Chondrocyte (in vitro differentiated cells): ENCODE data around the gene EDEM3. TPM values are rescaled to one million over a fixed set of nuclear protein-coding genes. Genes with fewer than 3 reads are reported as not detected.
A peak's percentile ranks its signal among the peaks of the same experiment; 100 is the strongest.

ENCODE experiments used
- DNase-seq: peaks from one replicate; pipeline ENCODE4 v3.0.0; 2021; ENCODE audit warnings: mixed read lengths, low spot score
- H3K27ac Mint-ChIP-seq: one replicate; pipeline ENCODE4 v1.8.0; 2021; ENCODE audit warnings: mild to moderate bottlenecking, moderate library complexity, mixed read lengths; ENCODE audit not compliant: unreplicated experiment
- H3K27me3 Mint-ChIP-seq: 2 replicates; pipeline ENCODE4 v1.8.0; 2021; ENCODE audit warnings: low read depth, mixed read lengths
- H3K36me3 Mint-ChIP-seq: 2 replicates; pipeline ENCODE4 v1.8.0; 2021; ENCODE audit warnings: low read depth, mixed read lengths
- H3K4me1 Mint-ChIP-seq: 2 replicates; pipeline ENCODE4 v1.8.0; 2021; ENCODE audit warnings: low read depth, mild to moderate bottlenecking, mixed read lengths
- H3K4me3 Mint-ChIP-seq: one replicate; pipeline ENCODE4 v1.8.0; 2021; ENCODE audit warnings: mild to moderate bottlenecking, moderate library complexity, mixed read lengths; ENCODE audit not compliant: unreplicated experiment
- H3K9me3 Mint-ChIP-seq: 2 replicates; pipeline ENCODE4 v1.8.0; 2021; ENCODE audit warnings: low read depth, mixed read lengths
- total RNA-seq: library from RNA; stranded (reverse); gene quantifications from 3 replicates; pipeline ENCODE4 v1.2.1, GENCODE V29; 2021
- TF ChIP-seq, protein P1 (sequence below): fragments of 200-600 bp; sonication (generic); IDR thresholded peaks from 2 replicates; pipeline ENCODE4 v1.5.0; 2021; ENCODE audit warnings: antibody characterized with exemption, mild to moderate bottlenecking, moderate library complexity

Gene EDEM3
- total RNA-seq, 1 donor from 2014 or later = 31.6 TPM

DNA sequence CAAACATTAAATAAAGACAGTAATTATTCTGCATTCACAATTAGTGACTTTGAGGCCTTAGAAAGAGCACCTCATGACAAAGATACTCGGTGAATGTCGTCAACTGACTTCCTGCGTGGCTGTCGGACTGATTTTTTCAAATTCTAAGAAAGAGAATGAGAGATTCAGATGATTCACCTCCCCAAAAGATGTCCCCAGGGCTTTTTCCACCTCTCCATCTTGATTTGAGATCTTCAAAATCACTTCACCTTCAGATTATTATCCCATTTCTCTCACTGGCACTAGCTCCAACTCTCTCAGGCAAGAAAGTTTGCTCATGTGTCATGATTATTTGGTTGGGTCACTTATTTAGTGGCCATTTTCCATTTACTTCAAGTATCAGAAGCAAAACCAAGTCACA lies 5.0 kb upstream of the EDEM3 start:
- no peak for DNase-seq
- H3K9me3 Mint-ChIP-seq = no peaks in the 10 kb centered on the region
- H3K27me3 Mint-ChIP-seq = peaks cover 2% of the 10 kb centered on the region
- H3K4me3 Mint-ChIP-seq = no peak overlapping the region
- H3K4me1 Mint-ChIP-seq = peaks cover 13% of the 10 kb centered on the region
- no peak overlapping the region for H3K27ac Mint-ChIP-seq
- H3K36me3 Mint-ChIP-seq = peaks cover 1% of the 10 kb centered on the region
- TF ChIP-seq, protein P1, sequence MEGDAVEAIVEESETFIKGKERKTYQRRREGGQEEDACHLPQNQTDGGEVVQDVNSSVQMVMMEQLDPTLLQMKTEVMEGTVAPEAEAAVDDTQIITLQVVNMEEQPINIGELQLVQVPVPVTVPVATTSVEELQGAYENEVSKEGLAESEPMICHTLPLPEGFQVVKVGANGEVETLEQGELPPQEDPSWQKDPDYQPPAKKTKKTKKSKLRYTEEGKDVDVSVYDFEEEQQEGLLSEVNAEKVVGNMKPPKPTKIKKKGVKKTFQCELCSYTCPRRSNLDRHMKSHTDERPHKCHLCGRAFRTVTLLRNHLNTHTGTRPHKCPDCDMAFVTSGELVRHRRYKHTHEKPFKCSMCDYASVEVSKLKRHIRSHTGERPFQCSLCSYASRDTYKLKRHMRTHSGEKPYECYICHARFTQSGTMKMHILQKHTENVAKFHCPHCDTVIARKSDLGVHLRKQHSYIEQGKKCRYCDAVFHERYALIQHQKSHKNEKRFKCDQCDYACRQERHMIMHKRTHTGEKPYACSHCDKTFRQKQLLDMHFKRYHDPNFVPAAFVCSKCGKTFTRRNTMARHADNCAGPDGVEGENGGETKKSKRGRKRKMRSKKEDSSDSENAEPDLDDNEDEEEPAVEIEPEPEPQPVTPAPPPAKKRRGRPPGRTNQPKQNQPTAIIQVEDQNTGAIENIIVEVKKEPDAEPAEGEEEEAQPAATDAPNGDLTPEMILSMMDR = no peak

DNA sequence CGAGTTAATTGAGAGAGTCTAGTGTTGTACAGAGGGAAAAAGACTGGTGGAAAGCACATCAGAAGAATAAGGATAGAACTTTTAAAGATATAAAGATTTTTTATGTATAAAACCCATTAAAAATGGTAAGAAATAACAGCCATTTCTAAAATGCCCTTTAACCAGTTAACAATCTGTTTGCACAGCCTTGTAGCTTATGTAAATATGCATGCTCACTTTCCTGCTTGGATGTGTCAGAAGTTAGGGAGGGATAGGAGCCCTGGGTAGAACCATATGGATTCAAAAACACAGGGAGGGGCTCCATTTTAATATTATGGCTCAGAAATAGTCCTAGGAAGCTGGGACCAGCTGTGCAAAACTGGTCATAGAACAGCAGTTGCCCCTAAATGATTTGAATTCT lies 4.5 kb upstream of the EDEM3 start:
- H3K4me3 Mint-ChIP-seq = no peak overlapping the region

DNA sequence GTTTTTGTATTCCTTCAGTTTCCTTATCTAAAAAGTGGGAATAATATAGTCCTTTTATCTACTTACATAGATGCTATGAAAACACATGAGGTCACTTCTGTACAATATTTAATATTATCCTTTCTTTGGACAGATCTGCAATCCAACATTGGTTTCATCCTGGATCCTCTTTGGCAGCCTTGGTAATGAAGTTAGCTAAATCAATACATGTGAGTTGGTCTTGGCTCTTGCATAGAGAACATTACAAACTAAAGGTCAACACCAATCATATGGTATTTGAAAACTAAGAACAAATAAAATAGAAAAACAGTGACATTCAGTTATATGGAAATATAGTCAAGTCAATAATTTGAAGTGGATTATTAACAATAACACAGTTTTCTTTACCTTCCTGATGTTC lies 3.2 kb upstream of the EDEM3 start:
- no peak for DNase-seq
- no peak overlapping the region for H3K4me3 Mint-ChIP-seq
- peaks cover 25% of the 10 kb centered on the region for H3K4me1 Mint-ChIP-seq
- no peaks in the 10 kb centered on the region for H3K9me3 Mint-ChIP-seq
- no peaks in the 10 kb centered on the region for H3K27me3 Mint-ChIP-seq
- no peaks in the 10 kb centered on the region for H3K36me3 Mint-ChIP-seq
- TF ChIP-seq, protein P1 = no peak
- no peak overlapping the region for H3K27ac Mint-ChIP-seq

More for the DNA sequence above, 4.5 kb upstream of the EDEM3 start:
- H3K9me3 Mint-ChIP-seq = no peaks in the 10 kb centered on the region
- H3K27ac Mint-ChIP-seq = no peak overlapping the region
- TF ChIP-seq, protein P1 = no peak
- DNase-seq = no peak
- H3K36me3 Mint-ChIP-seq = peaks cover 1% of the 10 kb centered on the region
- peaks cover 13% of the 10 kb centered on the region for H3K4me1 Mint-ChIP-seq
- peaks cover 2% of the 10 kb centered on the region for H3K27me3 Mint-ChIP-seq

- DNase-seq = no peak
- Mint-ChIP-seq H3K36me3 (no peaks in the 10 kb centered on the region), H3K9me3 (no peaks in the 10 kb centered on the region), H3K27ac (no peak overlapping the region), H3K4me1 (peaks cover 29% of the 10 kb centered on the region), H3K27me3 (no peaks in the 10 kb centered on the region), H3K4me3 (no peak overlapping the region)
- TF ChIP-seq, protein P1 = no peak
Observed at GRCh38 chr1:184757406-184757805, 2.7 kb upstream of the EDEM3 start.

GRCh38 chr1:184755226-184756065 lies 788 bp upstream of the EDEM3 start:
- Mint-ChIP-seq H3K4me3 (peak overlapping the region; percentile 95), H3K9me3 (no peaks in the 10 kb centered on the region), H3K36me3 (no peaks in the 10 kb centered on the region), H3K27ac (peak overlapping the region; percentile 94), H3K4me1 (peaks cover 29% of the 10 kb centered on the region), H3K27me3 (no peaks in the 10 kb centered on the region)
- TF ChIP-seq, protein P1 = no peak
- DNase-seq = no peak
